Psoas muscle (tissue), 8 donors: ENCODE data around the gene CYTH4. TPM values are rescaled to one million over a fixed set of nuclear protein-coding genes. Genes with fewer than 3 reads are reported as not detected.

ENCODE experiments used
- ATAC-seq, 4 donors: fragments of 200-7000 bp; cut with Tn5 transposase; one replicate each; pipeline ENCODE4 v1.9.1; 2020; ENCODE audit warnings: moderate library complexity in 3 of 4, mild to moderate bottlenecking in 2 of 4
- DNase-seq, 2 donors: peaks; one replicate each; pipeline ENCODE4 v3.0.0-alpha.2; 2020
- H3K27ac ChIP-seq: fragments of 200-600 bp; one replicate; pipeline ENCODE4 v1.8.0; 2022
- H3K27me3 ChIP-seq, 3 donors: fragments of 200-600 bp in 1 of 3; one replicate each; pipeline versions ENCODE4 v1.6.1 to v1.8.0; 2013 to 2022; ENCODE audit warnings: low read length in 2 of 3, mild to moderate bottlenecking in 2 of 3, moderate library complexity in 1 of 3; ENCODE audit not compliant: insufficient read depth in 3 of 3
- H3K36me3 ChIP-seq, 2 donors: fragments of 200-600 bp in 1 of 2; one replicate each; pipeline versions ENCODE4 v1.6.1 to v1.8.0; 2013 to 2022; ENCODE audit warnings: low read depth in 1 of 2, mild to moderate bottlenecking in 1 of 2, moderate library complexity in 1 of 2; ENCODE audit not compliant: insufficient read depth in 1 of 2
- H3K4me1 ChIP-seq: fragments of 200-600 bp; one replicate; pipeline ENCODE4 v1.8.0; 2022
- H3K4me3 ChIP-seq: fragments of 200-600 bp; one replicate; pipeline ENCODE4 v1.8.0; 2022; ENCODE audit warnings: mild to moderate bottlenecking
- H3K9me3 ChIP-seq: fragments of 200-600 bp; one replicate; pipeline ENCODE4 v1.8.0; 2022
- CTCF ChIP-seq: fragments of 200-600 bp; IDR thresholded peaks from one replicate; pipeline ENCODE4 v1.8.0; 2022; ENCODE audit warnings: antibody characterized with exemption
- WGBS, 3 donors: extraction: QIAGEN DNeasy Blood & Tissue Kit; methylation state at CpG; one replicate each; pipeline versions ENCODE4 v1.1.6 to v1.1.7; 2013; 5-methylcytosine and 5-hydroxymethylcytosine counted together
- intact Hi-C, 2 donors: fragments of 100-400 bp; cut with DNase I; formaldehyde crosslinking; loops; one replicate each; pipeline versions ENCODE4 v1.11.0 to v1.14.2; 2022
- polyA plus RNA-seq, 3 donors: library from polyadenylated mRNA; stranded (reverse); fragments of 200-250 nt; gene quantifications; one replicate each; pipeline ENCODE4 v1.2.3, GENCODE V29; 2013
- total RNA-seq, 4 donors: library from RNA; stranded (reverse); fragmentation: NEBNext Ultra II Directional in 2 of 4; extraction: Animal tissue kit (Norgen Biotek cat#: 25700) in 2 of 4; gene quantifications; one replicate each; pipeline versions ENCODE4 v1.2.1 to v1.2.4, GENCODE V29; 2021 to 2023
- donor health status: healthy with polysubstance abuse.
- donor health status: DM: no; HTN: no; CAD: no; lungs with moderate emphysema.
- donor health status: Bipolar disorder and iron deficiency.
- donor health status: healthy.
- donor health status: DM: yes; HTN: yes; CAD: no.
- donor health status: DM: no; HTN: no; CAD: no.
- donor health status: DM: no; HTN: no; CAD: no.
- donor health status: DM: yes; HTN: yes; CAD: no.

CYTH4 gene
- total and polyA plus RNA-seq, 7 donors = 0.63 to 8.5 (median 3.0) TPM

DNA sequence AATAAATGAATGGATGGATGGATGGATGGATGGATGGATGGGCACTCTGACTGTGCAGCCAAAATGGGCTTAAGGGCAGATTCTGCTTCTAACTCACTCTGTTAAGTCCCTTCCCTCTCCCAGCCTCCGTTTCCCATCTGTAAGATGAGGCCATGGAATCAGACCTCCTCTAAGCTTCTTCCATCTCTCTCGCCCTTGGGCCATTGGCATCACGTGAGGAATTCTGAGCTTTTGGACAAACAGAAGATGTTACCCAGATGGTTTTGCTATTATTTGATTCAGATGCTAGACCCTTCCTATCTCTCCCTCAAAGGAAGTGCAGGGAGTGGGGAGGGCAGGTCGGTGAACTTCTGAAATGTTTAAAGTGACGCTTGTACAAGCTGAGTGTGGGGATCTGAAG lies 4.0 kb upstream of the CYTH4 start:
- no peak overlapping the region for H3K27ac ChIP-seq
- intact Hi-C loops = no loop called here
- no peak for TF ChIP-seq CTCF
- ATAC-seq = no peak
- H3K36me3 ChIP-seq = no peaks in the 10 kb centered on the region
- DNase-seq = no peak
- no peak overlapping the region for H3K4me3 ChIP-seq
- H3K27me3 ChIP-seq = peaks cover 0 to 39% (median 14%) of the 10 kb centered on the region in 3 donors
- H3K9me3 ChIP-seq = no peaks in the 10 kb centered on the region
- WGBS, 3 donors = 46 to 48% (median 47%) methylated on average over 5 of the region's 5 CpGs
- no peaks in the 10 kb centered on the region for H3K4me1 ChIP-seq

DNA sequence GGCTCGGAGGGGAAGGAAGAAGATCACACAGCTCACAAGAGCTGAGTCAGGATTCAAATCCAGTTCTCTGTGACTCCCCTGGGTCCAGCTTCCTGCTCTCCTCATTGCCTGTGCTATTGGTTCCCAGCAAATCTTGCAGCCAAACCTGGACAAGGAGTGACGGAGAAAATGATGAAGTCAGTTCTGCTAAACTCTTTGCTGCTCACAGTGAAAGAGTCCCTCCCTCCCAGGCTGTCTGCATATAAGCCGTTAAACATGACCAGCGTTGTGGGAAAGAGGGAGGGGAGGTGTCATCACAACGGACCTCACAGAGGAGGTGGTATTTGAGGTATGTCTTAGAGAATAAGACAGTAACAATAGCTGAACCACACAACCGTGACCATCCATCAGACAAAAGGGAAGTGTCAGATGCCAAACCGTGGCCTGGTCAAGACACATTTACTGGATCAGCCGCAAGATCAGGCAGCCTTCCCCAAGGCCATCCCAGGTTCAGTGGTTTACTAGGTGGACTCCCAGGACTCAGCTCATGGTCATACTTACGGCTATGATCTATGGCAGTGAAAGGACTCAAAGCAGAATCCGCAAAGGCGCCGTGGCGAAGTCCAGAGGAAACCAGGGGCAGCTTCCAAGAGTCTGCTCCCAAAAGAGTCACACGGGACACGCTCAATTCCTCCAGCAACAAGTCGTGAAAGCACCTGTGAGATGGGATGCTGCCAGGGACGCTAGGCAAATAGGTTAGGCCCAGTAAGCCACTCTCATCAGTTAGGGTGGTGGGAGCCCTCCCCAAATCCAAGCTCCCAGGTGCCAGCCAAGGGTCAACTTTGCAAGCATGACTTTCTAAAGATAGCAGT lies 2.8 kb upstream of the CYTH4 start:
- no peak overlapping the region for H3K4me3 ChIP-seq
- no peak for ATAC-seq
- no peak for TF ChIP-seq CTCF
- intact Hi-C loops = no loop called here
- peaks cover 0 to 43% (median 19%) of the 10 kb centered on the region in 3 donors for H3K27me3 ChIP-seq
- H3K36me3 ChIP-seq = no peaks in the 10 kb centered on the region
- no peaks in the 10 kb centered on the region for H3K9me3 ChIP-seq
- no peak for DNase-seq
- 57 to 60% (median 59%) methylated on average over 17 of the region's 17 CpGs for whole genome bisulfite sequencing, 3 donors
- H3K4me1 ChIP-seq = no peaks in the 10 kb centered on the region
- no peak overlapping the region for H3K27ac ChIP-seq

- H3K36me3 ChIP-seq = no peaks in the 10 kb centered on the region
- ATAC-seq (no peak), DNase-seq (no peak)
- WGBS, 3 donors = 91 to 99% (median 91%) methylated on average over 5 of the region's 5 CpGs
- H3K27me3 ChIP-seq = peaks cover 0 to 40% (median 19%) of the 10 kb centered on the region in 3 donors
- H3K4me3 ChIP-seq = no peak overlapping the region
- no peak for TF ChIP-seq CTCF
- no peaks in the 10 kb centered on the region for H3K4me1 ChIP-seq
- no peaks in the 10 kb centered on the region for H3K9me3 ChIP-seq
- H3K27ac ChIP-seq = no peak overlapping the region
- intact Hi-C loops = no loop called here
Observed at GRCh38 chr22:37280718-37281117, 1.6 kb upstream of the CYTH4 start.

- Histone ChIP-seq H3K27me3 (peaks cover 0 to 40% (median 17%) of the 10 kb centered on the region in 3 donors), H3K36me3 (no peaks in the 10 kb centered on the region), H3K4me3 (no peak overlapping the region), H3K9me3 (no peaks in the 10 kb centered on the region), H3K27ac (no peak overlapping the region), H3K4me1 (no peaks in the 10 kb centered on the region)
- ATAC-seq (no peak), DNase-seq (no peak)
- intact Hi-C loops = no loop called here
- WGBS, 3 donors = 77 to 88% (median 81%) methylated on average over 7 of the region's 7 CpGs
- TF ChIP-seq CTCF = no peak
Observed at GRCh38 chr22:37281195-37281594, 1.1 kb upstream of the CYTH4 start.
